Measurements from ENCODE around the gene NARS2. TPM values are rescaled to one million over a fixed set of nuclear protein-coding genes. Genes with fewer than 3 reads are reported as not detected.

NARS2 gene
- polyA plus RNA-seq, 1 experiment = 18.4 TPM

DNA sequence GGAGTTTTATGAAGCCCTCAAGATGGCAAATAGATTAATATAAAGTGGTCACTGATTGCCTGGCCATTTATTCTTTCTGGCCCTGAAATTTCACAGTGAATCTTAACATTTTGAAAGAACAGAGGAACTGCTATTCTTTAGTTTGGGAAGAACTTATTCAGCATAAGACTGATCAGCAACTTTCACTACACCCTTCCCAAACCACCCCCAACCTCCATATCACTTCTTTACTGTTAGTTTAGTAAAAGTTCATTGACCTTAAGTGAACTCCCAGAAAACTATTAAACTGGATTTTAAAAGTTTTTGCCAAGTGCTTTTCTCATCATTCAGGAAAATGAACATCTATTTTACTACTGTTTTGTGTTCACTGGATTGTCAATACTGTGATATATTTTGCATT is 77.4 kb downstream of the NARS2 start:
- DNase-seq (ENCODE audit: low read depth, low spot score) = no peak
- POLR2A ChIA-PET = no interaction called here
- Histone ChIP-seq H3K4me3 (ENCODE audit: low read depth, low read length) (no peak overlapping the region), H3K27me3 (ENCODE audit: control insufficient read depth, insufficient read depth, low read length) (no peaks in the 10 kb centered on the region), H3K27ac (ENCODE audit: low read depth, low read length) (no peak overlapping the region), H3K9me3 (ENCODE audit: control insufficient read depth, insufficient read depth, low read length) (no peaks in the 10 kb centered on the region)
- TF ChIP-seq, protein P1, sequence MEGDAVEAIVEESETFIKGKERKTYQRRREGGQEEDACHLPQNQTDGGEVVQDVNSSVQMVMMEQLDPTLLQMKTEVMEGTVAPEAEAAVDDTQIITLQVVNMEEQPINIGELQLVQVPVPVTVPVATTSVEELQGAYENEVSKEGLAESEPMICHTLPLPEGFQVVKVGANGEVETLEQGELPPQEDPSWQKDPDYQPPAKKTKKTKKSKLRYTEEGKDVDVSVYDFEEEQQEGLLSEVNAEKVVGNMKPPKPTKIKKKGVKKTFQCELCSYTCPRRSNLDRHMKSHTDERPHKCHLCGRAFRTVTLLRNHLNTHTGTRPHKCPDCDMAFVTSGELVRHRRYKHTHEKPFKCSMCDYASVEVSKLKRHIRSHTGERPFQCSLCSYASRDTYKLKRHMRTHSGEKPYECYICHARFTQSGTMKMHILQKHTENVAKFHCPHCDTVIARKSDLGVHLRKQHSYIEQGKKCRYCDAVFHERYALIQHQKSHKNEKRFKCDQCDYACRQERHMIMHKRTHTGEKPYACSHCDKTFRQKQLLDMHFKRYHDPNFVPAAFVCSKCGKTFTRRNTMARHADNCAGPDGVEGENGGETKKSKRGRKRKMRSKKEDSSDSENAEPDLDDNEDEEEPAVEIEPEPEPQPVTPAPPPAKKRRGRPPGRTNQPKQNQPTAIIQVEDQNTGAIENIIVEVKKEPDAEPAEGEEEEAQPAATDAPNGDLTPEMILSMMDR (IDR thresholded peaks at IDR 0.05; ENCODE audit: low read depth, low read length) = no peak
- CTCF ChIA-PET = interaction anchor here (0.7 to 1.7 kb wide), 2 partner anchors 67 to 75 kb away, joined by 4 to 7 read pairs; no protein-coding TSS in a partner anchor

DNA sequence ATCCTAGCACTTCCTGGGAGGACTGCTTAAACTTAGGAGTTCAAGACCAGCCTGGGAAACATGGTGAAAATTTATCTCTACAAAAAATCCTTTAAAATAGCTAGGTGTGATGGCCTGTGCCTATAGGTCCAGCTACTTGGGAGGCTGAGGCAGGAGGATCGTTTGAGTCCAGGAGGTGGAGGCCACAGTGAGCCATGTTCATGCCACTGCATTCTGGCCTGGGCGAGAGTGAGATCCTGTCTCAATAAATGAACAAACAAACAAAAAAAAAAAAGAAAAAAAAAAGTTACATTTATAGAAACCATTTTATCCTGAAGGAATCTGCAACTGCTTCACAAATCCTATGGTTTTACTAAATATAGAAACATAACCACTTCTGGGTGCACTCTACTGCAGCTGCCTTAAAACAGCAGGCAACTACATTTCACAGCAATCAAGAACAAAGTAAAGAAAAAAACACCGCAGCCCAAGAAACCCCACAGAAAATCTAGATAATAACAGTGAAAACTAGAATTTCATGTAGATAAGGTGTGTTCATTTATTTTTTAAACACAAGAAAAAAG is 81.2 kb downstream of the NARS2 start:
- Histone ChIP-seq H3K9me3 (ENCODE audit: control insufficient read depth, insufficient read depth, low read length) (no peaks in the 10 kb centered on the region), H3K27me3 (ENCODE audit: control insufficient read depth, insufficient read depth, low read length) (no peaks in the 10 kb centered on the region), H3K4me3 (ENCODE audit: low read depth, low read length) (no peak overlapping the region), H3K27ac (ENCODE audit: low read depth, low read length) (no peak overlapping the region)
- TF ChIP-seq, protein P1 (IDR thresholded peaks at IDR 0.05; ENCODE audit: low read depth, low read length) = no peak
- ChIA-PET POLR2A (no interaction called here), CTCF (interaction anchor here (1.8 kb wide), 1 partner anchor 71 kb away, joined by 5 read pairs; no protein-coding TSS in a partner anchor)
- DNase-seq (ENCODE audit: low read depth, low spot score) = no peak

DNA sequence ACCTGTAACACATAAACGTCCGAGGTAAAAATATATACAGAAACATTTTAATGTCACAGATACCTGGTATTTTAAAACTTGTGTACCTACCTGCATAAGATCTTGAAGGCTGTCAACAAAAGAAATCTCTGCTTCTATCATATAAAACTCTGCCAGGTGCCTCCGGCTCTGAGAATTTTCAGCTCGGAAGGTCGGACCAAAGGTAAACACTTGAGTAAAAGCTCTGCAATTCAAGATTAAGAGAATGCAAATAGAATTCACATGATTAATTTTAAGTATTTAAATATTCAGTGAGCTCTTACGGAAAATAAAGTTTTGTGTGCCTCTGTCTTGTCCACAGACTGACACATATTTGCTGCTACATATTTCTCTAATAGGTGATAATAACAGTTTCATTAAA is 81.7 kb downstream of the NARS2 start:
- H3K27me3 ChIP-seq (ENCODE audit: control insufficient read depth, insufficient read depth, low read length) = no peaks in the 10 kb centered on the region
- DNase-seq (ENCODE audit: low read depth, low spot score) = no peak
- ChIA-PET POLR2A (no interaction called here), CTCF (interaction anchor here (1.8 kb wide), 1 partner anchor 72 kb away, joined by 5 read pairs; no protein-coding TSS in a partner anchor)
- no peak overlapping the region for H3K4me3 ChIP-seq (ENCODE audit: low read depth, low read length)
- H3K27ac ChIP-seq (ENCODE audit: low read depth, low read length) = no peak overlapping the region
- H3K9me3 ChIP-seq (ENCODE audit: control insufficient read depth, insufficient read depth, low read length) = no peaks in the 10 kb centered on the region
- TF ChIP-seq, protein P1 (IDR thresholded peaks at IDR 0.05; ENCODE audit: low read depth, low read length) = no peak

DNA sequence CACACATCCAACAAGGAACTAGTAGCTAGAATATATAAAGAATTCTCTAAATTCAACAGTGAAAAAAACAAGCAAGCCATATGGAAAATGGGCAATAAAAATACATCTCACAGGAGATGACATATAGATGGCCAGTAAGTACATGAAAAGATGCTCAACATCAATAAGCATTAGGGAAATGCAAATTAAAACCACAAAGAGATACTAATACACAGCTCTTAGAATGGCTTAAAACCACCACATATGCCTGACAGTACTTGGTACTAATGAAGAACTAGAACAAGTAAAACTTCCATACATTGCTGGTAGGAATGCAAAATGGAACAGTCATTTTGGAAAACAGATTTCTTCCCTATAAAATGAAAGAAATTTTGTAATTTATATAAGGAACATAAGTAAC is 85.5 kb downstream of the NARS2 start:
- Histone ChIP-seq H3K9me3 (ENCODE audit: control insufficient read depth, insufficient read depth, low read length) (no peaks in the 10 kb centered on the region), H3K27ac (ENCODE audit: low read depth, low read length) (no peak overlapping the region), H3K4me3 (ENCODE audit: low read depth, low read length) (no peak overlapping the region), H3K27me3 (ENCODE audit: control insufficient read depth, insufficient read depth, low read length) (no peaks in the 10 kb centered on the region)
- TF ChIP-seq, protein P1 (IDR thresholded peaks at IDR 0.05; ENCODE audit: low read depth, low read length) = no peak
- ChIA-PET POLR2A (no interaction called here), CTCF (no interaction called here)
- no peak for DNase-seq (ENCODE audit: low read depth, low spot score)

DNA sequence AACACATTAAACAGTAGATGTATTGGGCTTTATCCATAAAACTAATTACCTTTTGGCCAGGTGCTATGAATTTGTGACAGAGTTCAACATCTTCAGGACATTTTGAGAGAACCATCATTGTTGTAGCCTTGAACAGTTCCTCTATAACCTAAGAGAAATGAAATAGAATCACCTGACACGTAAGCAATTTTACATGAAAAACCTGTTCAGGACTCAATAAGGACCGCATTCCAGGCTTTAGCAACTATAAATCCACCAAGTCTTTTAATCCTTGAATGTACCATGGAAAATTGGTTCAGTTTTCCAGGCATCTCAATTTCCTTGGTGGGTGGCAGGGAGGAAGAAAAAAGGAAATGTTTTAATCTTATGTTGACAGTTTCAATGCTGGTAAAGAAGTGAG is 96.1 kb downstream of the NARS2 start:
- TF ChIP-seq, protein P1 (IDR thresholded peaks at IDR 0.05; ENCODE audit: low read depth, low read length) = no peak
- Histone ChIP-seq H3K9me3 (ENCODE audit: control insufficient read depth, insufficient read depth, low read length) (no peaks in the 10 kb centered on the region), H3K4me3 (ENCODE audit: low read depth, low read length) (no peak overlapping the region), H3K27me3 (ENCODE audit: control insufficient read depth, insufficient read depth, low read length) (no peaks in the 10 kb centered on the region), H3K27ac (ENCODE audit: low read depth, low read length) (no peak overlapping the region)
- CTCF ChIA-PET = no interaction called here
- POLR2A ChIA-PET = no interaction called here
- no peak for DNase-seq (ENCODE audit: low read depth, low spot score)

Data from AG04450 (cell line).